BE2C (cell line): ENCODE data around the gene APAF1. TPM values are rescaled to one million over a fixed set of nuclear protein-coding genes. Genes with fewer than 3 reads are reported as not detected.
A peak's percentile ranks its signal among the peaks of the same experiment; 100 is the strongest.
"Not testable (repeated sequence)": the region's sequence is repeated elsewhere in the genome, so short reads cannot be mapped to it uniquely, and the experiment has no call there.

Experiments
- DNase-seq: peaks from one replicate; pipeline ENCODE4 v3.0.0-alpha.2; 2020
- H3K27me3 ChIP-seq: fragments of 250-450 bp; sonication (Bioruptor Pico); 2 replicates; pipeline ENCODE4 v1.5.1; 2020; ENCODE audit warnings: mild to moderate bottlenecking
- H3K36me3 ChIP-seq: fragments of 250-450 bp; sonication (Bioruptor Pico); 2 replicates; pipeline ENCODE4 v1.5.1; 2020; ENCODE audit warnings: mild to moderate bottlenecking
- H3K4me1 ChIP-seq: fragments of 250-450 bp; sonication (Bioruptor Pico); 2 replicates; pipeline ENCODE4 v1.5.1; 2020
- H3K4me3 ChIP-seq: 2 replicates; pipeline ENCODE4 v1.5.1; 2011; ENCODE audit warnings: low read depth, low read length
- H3K9me3 ChIP-seq: fragments of 250-450 bp; sonication (Bioruptor Pico); 2 replicates; pipeline ENCODE4 v1.5.1; 2020
- polyA plus RNA-seq: library from polyadenylated mRNA; unstranded; fragments of >200 nt; gene quantifications from one replicate; pipeline ENCODE4 v1.2.1, GENCODE V29; 2012; ENCODE audit warnings: low read depth, missing spikeins; ENCODE audit not compliant: insufficient read length, insufficient read depth
- TF ChIP-seq, protein P1 (sequence below): IDR thresholded peaks from 2 replicates; pipeline ENCODE4 v1.5.1; 2012; ENCODE audit warnings: mild to moderate bottlenecking, low read depth, low read length

The APAF1 gene, protein sequence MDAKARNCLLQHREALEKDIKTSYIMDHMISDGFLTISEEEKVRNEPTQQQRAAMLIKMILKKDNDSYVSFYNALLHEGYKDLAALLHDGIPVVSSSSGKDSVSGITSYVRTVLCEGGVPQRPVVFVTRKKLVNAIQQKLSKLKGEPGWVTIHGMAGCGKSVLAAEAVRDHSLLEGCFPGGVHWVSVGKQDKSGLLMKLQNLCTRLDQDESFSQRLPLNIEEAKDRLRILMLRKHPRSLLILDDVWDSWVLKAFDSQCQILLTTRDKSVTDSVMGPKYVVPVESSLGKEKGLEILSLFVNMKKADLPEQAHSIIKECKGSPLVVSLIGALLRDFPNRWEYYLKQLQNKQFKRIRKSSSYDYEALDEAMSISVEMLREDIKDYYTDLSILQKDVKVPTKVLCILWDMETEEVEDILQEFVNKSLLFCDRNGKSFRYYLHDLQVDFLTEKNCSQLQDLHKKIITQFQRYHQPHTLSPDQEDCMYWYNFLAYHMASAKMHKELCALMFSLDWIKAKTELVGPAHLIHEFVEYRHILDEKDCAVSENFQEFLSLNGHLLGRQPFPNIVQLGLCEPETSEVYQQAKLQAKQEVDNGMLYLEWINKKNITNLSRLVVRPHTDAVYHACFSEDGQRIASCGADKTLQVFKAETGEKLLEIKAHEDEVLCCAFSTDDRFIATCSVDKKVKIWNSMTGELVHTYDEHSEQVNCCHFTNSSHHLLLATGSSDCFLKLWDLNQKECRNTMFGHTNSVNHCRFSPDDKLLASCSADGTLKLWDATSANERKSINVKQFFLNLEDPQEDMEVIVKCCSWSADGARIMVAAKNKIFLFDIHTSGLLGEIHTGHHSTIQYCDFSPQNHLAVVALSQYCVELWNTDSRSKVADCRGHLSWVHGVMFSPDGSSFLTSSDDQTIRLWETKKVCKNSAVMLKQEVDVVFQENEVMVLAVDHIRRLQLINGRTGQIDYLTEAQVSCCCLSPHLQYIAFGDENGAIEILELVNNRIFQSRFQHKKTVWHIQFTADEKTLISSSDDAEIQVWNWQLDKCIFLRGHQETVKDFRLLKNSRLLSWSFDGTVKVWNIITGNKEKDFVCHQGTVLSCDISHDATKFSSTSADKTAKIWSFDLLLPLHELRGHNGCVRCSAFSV (N-terminal part only)
- 2.2 TPM for polyA plus RNA-seq

DNA sequence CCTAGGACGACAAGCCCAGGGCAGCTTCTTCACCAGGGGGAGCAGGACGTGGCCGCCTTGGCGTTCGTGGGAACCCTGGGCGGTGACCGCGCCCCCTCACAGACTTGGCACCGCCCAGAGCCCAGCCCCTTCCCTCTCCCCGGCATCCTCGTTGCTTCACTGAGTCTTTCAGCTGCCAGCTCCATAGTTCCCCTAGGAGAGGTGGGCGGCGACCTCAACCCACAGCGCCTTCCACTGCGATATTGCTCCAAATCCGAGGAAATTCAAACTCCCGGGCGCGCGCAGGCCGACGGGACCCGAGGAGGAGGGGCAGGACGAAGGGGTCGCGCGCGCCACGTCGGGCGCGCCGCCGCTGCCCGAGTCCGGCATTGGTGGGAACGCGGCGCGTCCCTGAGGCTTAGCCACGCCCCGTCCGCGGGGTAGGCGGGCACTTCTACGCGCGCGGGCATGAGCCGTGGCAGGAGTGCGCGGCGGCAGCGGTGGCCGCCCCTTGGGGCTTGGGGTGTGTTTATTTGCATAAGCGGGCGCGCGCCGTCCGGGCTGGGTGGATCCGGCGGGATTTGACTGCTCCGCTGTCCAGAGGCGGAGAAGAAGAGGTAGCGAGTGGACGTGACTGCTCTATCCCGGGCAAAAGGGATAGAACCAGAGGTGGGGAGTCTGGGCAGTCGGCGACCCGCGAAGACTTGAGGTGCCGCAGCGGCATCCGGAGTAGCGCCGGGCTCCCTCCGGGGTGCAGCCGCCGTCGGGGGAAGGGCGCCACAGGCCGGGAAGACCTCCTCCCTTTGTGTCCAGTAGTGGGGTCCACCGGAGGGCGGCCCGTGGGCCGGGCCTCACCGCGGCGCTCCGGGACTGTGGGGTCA, at the start of gene APAF1, which contains the start of gene IKBIP:
Gene APAF1, plus strand, starts transcription at position 579 of the 860 bp plus-strand sequence. CDS start 3,070 bp downstream, outside the sequence.
Gene IKBIP, minus strand, starts transcription at position 77 of the 860 bp plus-strand sequence. CDS start 87 bp downstream, outside the sequence.
- Histone ChIP-seq H3K4me1 (no peaks in the 10 kb centered on the region), H3K36me3 (no peaks in the 10 kb centered on the region), H3K27me3 (no peaks in the 10 kb centered on the region), H3K9me3 (no peaks in the 10 kb centered on the region), H3K4me3 (peak within 1 kb of the TSS; percentile 88)
- peak; percentile 98 for DNase-seq
- TF ChIP-seq, protein P1, sequence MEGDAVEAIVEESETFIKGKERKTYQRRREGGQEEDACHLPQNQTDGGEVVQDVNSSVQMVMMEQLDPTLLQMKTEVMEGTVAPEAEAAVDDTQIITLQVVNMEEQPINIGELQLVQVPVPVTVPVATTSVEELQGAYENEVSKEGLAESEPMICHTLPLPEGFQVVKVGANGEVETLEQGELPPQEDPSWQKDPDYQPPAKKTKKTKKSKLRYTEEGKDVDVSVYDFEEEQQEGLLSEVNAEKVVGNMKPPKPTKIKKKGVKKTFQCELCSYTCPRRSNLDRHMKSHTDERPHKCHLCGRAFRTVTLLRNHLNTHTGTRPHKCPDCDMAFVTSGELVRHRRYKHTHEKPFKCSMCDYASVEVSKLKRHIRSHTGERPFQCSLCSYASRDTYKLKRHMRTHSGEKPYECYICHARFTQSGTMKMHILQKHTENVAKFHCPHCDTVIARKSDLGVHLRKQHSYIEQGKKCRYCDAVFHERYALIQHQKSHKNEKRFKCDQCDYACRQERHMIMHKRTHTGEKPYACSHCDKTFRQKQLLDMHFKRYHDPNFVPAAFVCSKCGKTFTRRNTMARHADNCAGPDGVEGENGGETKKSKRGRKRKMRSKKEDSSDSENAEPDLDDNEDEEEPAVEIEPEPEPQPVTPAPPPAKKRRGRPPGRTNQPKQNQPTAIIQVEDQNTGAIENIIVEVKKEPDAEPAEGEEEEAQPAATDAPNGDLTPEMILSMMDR, result no peak

DNA sequence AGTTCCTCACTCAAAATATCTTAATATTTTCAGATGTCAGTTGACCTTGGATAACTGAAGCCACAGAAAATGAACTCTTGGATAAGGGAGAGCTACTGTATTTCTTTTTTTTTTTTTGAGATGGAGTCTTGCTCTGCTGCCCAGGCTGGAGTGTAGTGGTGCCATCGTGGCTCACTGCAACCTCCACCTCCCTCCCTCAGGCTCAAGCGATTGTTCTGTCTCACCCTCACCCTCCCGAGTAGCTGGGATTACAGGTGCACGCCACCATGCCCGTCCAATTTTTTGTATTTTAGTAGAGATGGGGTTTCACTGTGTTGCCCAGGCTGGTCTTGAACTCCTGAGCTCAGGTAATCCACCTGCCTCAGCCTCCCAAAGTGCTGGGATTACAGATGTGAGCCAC, 47.8 kb upstream of the APAF1 start:
- H3K4me1 ChIP-seq, DNase-seq, H3K9me3 ChIP-seq, H3K4me3 ChIP-seq, H3K27me3 ChIP-seq: not testable (repeated sequence)
- H3K36me3 ChIP-seq, result peaks cover 81% of the 10 kb centered on the region

DNA sequence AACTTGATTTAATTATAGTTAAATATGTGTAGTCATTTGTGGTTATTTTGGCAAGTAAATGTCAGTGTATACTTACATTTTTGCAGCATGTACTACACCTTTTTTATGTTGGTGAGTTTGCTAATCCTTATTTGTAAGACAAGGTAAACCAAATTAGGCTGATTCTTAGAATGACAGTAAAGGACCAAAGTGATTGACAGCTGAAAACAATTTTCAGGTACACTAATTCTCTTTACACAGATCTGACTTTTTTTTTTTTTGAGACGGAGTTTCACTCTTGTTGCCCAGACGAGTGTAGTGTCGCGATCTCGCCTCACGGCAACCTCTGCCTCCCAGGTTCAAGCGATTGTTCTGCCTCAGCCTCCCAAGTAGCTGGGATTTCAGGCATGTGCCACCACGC, 43.2 kb upstream of the APAF1 start:
- DNase-seq, result no peak
- Histone ChIP-seq H3K4me1 (no peaks in the 10 kb centered on the region), H3K4me3 (no peak overlapping the region), H3K27me3 (no peaks in the 10 kb centered on the region), H3K9me3 (no peaks in the 10 kb centered on the region), H3K36me3 (peaks cover 72% of the 10 kb centered on the region)
- TF ChIP-seq, protein P1, result no peak

DNA sequence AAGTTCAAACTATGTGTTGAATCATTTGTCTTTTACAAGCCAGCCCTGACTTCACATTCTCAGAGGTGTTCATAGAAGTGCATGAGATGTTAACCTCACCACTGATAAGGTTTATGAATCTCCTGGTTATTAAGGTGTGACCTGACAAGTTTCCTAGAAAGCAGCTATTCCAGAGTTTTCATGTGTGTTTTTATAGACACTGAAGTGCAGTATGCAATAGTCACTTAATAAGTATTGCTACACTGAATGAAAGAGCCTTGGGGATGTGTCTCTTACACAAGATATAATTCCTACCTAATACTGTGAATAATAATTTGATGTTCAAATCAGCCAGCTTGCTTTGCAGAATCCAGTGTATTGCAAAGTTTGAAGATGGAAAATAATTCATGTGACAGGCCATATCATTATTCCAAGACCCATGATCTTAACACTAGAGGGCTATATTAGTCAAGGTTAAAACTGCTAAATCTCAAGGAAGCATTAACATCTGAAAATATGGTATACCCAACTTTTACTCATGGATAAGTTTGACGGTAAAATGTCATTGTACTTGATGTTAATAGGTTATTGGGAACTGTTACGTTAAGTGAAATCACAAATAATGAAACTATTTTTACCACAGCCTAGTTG, 38.6 kb upstream of the APAF1 start:
- H3K27me3 ChIP-seq, result no peaks in the 10 kb centered on the region
- peaks cover 28% of the 10 kb centered on the region for H3K36me3 ChIP-seq
- TF ChIP-seq, protein P1, result no peak
- H3K4me1 ChIP-seq, result no peaks in the 10 kb centered on the region
- H3K4me3 ChIP-seq, result no peak overlapping the region
- DNase-seq, result no peak
- no peaks in the 10 kb centered on the region for H3K9me3 ChIP-seq

DNA sequence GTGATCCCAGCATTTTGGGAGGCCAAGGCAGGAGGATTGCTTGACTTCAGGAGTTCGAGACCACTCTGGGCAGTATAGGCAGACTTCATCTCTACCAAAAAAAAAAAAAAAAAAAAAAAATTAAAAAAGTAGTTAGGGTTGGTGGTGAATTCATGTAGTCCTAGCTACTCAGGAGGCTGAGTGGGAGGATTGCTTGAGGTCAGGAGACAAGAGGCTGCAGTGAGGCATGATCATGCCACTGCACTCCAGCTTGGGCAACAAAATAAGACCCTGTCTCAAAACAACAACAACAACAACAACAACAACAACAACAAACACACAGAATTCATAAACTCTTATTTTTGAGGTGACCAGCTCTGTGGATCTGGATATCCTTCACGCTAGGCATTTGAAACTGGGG, 34.5 kb upstream of the APAF1 start:
- no peaks in the 10 kb centered on the region for H3K4me1 ChIP-seq
- TF ChIP-seq, protein P1, result no peak
- no peak for DNase-seq
- no peaks in the 10 kb centered on the region for H3K9me3 ChIP-seq
- H3K36me3 ChIP-seq, result no peaks in the 10 kb centered on the region
- no peak overlapping the region for H3K4me3 ChIP-seq
- no peaks in the 10 kb centered on the region for H3K27me3 ChIP-seq
